AML-193 (cell line): Measurements from ENCODE around the gene CEP85L.

Experiments used
- DNase-seq, 2 experiments: peaks; one replicate each; lab custom pipeline; 2025; lab: John Stamatoyannopoulos, UW

Gene CEP85L

GRCh38 chr6:118621799-118622470 lies 29.5 kb downstream of the CEP85L start:
- no peak for DNase-seq

GRCh38 chr6:118620202-118620601 lies 31.2 kb downstream of the CEP85L start:
- no peak for DNase-seq

GRCh38 chr6:118618676-118619377 lies 32.6 kb downstream of the CEP85L start:
- peak; percentile 19 to 46 for DNase-seq

GRCh38 chr6:118617417-118617816 lies 34.0 kb downstream of the CEP85L start:
- no peak for DNase-seq

GRCh38 chr6:118611334-118611733 lies 40.1 kb downstream of the CEP85L start:
- DNase-seq, result no peak

- no peak for DNase-seq
Observed at GRCh38 chr6:118606858-118607257, 44.5 kb downstream of the CEP85L start.

GRCh38 chr6:118606268-118606667 lies 45.1 kb downstream of the CEP85L start:
- DNase-seq, result no peak

- no peak for DNase-seq
Observed at GRCh38 chr6:118603372-118603771, 48.0 kb downstream of the CEP85L start.

- DNase-seq, result no peak
Observed at GRCh38 chr6:118602300-118602699, 49.1 kb downstream of the CEP85L start.

GRCh38 chr6:118598324-118598723 lies 53.1 kb downstream of the CEP85L start:
- DNase-seq, result no peak

GRCh38 chr6:118597636-118598035 lies 53.8 kb downstream of the CEP85L start:
- DNase-seq, result no peak

- no peak for DNase-seq
Observed at GRCh38 chr6:118596774-118597320, 54.5 kb downstream of the CEP85L start.

- peak; percentile 61 to 62 for DNase-seq
Observed at GRCh38 chr6:118594877-118595276, 56.5 kb downstream of the CEP85L start.

- DNase-seq, result no peak
Observed at GRCh38 chr6:118591897-118592296, 59.5 kb downstream of the CEP85L start.

- no peak for DNase-seq
Observed at GRCh38 chr6:118589649-118590365, 61.6 kb downstream of the CEP85L start.

- no peak for DNase-seq
Observed at GRCh38 chr6:118589186-118589585, 62.2 kb downstream of the CEP85L start.

GRCh38 chr6:118588626-118589025 lies 62.8 kb downstream of the CEP85L start:
- DNase-seq, result no peak

- no peak for DNase-seq
Observed at GRCh38 chr6:118586746-118587485, 64.5 kb downstream of the CEP85L start.

GRCh38 chr6:118584911-118585310 lies 66.5 kb downstream of the CEP85L start:
- no peak for DNase-seq

GRCh38 chr6:118581489-118581959 lies 69.9 kb downstream of the CEP85L start:
- DNase-seq, result peak; percentile 78 to 79

GRCh38 chr6:118580585-118581419 lies 70.6 kb downstream of the CEP85L start:
- DNase-seq, result peak; percentile 76 to 87
